Peyer's patch (tissue), 4 donors: ENCODE results near the gene ZXDC.

Experiments
- POLR2A ChIP-seq, 2 donors: fragments of 450-650 bp; IDR thresholded peaks; one replicate each; pipeline ENCODE4 v1.5.1; 2017; ENCODE audit warnings: antibody characterized with exemption in 2 of 2, mild to moderate bottlenecking in 2 of 2, moderate library complexity in 2 of 2
- TF ChIP-seq, protein P1 (sequence below), 6 experiments: fragments of 450-650 bp in 4 of 6; fragments of 200-600 bp in 2 of 6; sonication (generic) in 1 of 6; IDR thresholded peaks; one replicate each; pipeline ENCODE4 v1.5.1; 2017 to 2019; ENCODE audit warnings: antibody characterized with exemption in 6 of 6, mild to moderate bottlenecking in 3 of 6, moderate library complexity in 1 of 6

GRCh38 chr3:126480861-126481260 is 5.2 kb upstream of the ZXDC start:
- TF ChIP-seq POLR2A (IDR thresholded peaks at IDR 0.05), result no peak
- TF ChIP-seq, protein P1, sequence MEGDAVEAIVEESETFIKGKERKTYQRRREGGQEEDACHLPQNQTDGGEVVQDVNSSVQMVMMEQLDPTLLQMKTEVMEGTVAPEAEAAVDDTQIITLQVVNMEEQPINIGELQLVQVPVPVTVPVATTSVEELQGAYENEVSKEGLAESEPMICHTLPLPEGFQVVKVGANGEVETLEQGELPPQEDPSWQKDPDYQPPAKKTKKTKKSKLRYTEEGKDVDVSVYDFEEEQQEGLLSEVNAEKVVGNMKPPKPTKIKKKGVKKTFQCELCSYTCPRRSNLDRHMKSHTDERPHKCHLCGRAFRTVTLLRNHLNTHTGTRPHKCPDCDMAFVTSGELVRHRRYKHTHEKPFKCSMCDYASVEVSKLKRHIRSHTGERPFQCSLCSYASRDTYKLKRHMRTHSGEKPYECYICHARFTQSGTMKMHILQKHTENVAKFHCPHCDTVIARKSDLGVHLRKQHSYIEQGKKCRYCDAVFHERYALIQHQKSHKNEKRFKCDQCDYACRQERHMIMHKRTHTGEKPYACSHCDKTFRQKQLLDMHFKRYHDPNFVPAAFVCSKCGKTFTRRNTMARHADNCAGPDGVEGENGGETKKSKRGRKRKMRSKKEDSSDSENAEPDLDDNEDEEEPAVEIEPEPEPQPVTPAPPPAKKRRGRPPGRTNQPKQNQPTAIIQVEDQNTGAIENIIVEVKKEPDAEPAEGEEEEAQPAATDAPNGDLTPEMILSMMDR (IDR thresholded peaks at IDR 0.05), result no peak
